Fibroblast of skin of abdomen (primary cell): ENCODE results near the gene ENAH.
"Not testable (repeated sequence)": the region's sequence is repeated elsewhere in the genome, so short reads cannot be mapped to it uniquely, and the experiment has no call there.

Experiments
- DNase-seq: peaks from one replicate; pipeline ENCODE4 v3.0.0-alpha.2; 2013

ENAH gene

DNA sequence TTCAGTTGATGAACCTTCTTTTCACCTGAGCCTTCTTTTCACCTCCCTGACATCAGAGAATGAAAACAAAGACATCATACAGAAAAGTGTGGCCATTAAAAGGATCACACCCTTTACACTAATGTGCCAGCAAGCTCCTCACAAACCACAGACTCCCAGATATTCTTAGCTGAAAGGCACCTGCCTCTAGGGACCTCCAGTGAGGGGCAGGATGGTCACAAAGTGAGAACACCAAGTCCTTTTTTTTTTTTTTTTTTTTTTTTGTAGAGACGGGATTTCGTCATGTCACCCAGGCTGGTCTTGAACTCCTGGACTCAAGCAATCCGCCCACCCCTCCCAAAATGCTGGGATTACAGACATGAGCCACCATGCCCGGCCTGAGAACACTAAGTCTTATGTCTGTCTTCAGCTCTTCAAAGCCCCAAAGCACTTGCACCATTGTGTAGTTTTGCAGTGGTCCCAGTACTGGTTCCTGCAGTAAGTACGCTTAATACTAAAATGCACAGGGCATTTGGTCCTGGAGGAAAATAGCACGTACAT is 166.9 kb downstream of the ENAH start:
- no peak for DNase-seq

DNA sequence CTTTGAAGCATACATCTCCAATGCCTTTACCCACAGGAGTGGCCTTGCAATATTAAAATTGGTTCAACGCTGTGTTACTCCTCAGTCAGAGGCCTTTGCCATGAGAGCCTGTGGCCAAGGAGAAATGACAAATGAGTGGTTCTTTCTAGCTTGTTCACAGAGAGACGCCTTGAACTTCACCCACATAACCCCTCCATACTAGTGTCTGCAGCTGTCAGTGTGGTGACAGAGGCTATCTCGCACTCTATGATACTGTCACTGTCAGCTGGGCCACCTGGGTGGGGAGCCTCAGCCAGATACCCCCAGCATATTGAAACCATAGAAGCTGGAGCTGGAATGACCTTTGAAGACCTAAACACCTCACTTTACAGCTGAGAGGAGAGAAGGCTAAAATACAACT is 167.7 kb downstream of the ENAH start:
- no peak for DNase-seq

DNA sequence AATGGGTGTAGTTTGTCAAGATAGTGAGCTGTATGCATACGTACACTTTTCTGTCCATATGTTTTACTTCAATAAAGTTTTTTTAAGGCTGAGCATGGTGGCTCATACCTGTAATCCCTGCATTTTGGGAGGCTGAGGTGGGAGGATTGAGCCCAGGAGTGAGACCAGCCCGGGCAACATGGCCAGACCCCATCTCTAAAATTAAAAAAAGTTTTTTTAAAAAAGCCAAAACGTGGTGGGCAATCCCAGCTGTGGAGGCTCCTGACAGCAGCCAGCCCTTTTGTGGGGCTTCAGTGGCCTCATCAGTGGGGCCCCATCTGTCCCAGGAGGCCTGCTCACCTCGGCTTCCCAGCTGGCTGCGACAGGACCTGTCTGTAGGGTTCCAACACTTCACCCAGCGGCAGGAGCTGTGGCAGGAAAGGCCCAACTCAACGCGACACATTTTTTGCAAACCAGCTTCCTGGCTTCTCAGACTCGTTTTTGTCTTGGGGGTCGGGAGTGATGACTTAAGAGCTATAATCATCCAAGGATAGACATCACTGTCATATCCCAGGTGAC is 168.2 kb downstream of the ENAH start:
- DNase-seq = no peak

DNA sequence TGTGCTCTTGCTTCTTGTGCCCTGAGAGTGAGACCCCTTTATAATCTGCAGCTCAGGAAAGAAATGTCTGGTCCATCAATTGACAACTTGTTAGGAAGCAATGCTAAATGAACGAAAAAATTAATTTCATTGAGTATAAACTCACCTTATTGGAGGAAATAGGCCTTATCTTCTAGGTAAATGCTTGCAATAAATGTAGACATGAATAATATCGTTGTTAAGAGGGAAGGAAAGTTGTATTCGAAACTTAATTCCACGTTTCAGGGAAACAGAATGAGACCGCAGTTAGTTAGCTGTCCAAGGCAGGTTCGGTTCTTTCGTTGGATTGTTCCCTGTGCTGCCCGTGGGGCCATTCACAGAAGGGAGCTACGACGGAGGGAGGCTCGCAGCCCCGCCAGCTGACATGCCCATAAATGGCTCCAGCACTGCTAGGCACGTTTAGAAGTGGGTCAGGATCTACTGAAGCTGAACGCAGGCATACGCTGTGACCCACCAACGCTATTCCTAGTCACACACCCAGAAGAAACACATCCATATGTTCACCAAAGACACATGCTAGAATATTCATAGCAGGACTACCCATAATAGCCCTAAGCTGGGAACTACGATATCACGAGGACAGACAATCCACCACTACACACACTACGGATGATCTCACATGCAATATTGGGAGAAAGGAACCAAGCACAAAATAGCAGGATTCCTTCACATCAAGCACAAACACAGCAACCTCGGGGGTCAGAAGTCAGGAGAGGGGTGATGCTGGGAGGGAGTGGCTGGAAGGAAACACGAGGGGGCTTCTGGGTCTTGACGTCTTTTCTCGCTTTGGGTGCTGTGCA is 168.9 kb downstream of the ENAH start:
- DNase-seq = no peak

DNA sequence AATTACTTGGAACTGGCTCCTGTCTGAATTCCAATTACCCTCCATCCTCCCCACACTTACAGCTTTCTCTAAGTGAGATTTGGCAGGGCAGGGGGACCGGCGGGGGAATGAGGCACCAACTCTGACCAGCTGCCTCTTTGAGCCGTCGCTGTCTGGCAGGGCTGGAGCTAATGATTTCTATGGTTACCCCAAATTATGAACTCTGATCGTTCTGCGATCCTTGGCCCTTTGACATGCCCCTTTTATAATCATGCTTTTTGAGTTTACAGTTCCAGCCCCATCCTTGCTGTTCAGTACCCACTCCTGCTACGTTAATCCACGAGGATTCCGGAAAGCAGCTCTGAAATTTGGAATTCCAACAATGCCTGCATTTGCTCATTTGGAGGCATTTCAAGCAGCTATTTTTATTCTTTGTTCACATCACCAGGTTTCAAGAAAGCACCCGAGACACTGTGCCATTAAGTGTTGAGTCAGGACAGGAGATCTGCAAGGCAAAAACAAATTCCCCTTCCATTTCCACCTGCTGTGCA is 170.4 kb downstream of the ENAH start:
- DNase-seq = peak; percentile 63

DNA sequence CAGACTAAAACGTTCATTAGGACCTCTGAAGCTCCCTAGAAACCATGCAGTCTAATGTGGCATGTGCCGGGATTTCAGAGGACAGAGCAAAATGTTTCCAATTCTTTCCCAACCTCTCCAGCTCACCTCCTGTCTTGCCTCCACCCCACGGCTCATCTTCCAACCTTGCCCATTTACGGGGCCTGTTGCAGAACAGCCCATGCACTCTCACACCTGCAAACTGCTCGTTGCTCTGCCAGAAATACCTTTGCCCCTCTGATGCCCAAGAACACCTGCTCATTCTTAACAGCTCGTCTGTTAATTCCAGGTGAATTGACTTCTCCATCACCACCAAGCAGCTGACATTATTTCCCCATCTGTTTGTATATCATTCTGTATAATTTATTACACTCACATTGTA is 171.2 kb downstream of the ENAH start:
- no peak for DNase-seq

DNA sequence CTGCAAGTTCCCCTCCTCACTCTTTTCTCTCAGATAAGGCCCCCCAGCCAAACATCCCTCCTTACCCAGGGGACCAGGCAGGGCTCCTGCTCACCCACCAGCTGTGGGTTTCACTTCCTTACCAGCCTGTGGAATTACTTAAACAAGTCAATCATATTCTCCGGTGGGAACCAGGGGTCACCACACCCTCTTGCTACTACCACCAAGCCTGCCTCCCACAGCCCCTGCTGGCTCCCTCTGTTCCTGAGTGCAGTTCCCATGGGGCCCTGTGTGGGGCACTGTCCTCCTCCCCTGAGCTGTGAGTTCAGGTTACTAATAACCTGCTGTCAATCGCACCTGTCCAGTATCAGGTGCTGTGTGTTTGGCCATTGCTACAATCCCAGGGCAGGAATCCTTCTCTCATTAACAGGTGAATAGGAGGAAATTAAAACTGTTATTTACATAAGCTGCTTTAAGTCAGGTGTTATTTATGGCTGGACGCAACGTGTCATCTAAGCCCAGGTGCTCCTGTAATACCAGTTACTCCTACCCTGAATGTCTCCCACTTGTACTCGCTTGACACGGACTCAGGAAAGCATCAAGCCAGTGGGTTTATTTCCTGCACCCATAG is 172.0 kb downstream of the ENAH start:
- DNase-seq = no peak

DNA sequence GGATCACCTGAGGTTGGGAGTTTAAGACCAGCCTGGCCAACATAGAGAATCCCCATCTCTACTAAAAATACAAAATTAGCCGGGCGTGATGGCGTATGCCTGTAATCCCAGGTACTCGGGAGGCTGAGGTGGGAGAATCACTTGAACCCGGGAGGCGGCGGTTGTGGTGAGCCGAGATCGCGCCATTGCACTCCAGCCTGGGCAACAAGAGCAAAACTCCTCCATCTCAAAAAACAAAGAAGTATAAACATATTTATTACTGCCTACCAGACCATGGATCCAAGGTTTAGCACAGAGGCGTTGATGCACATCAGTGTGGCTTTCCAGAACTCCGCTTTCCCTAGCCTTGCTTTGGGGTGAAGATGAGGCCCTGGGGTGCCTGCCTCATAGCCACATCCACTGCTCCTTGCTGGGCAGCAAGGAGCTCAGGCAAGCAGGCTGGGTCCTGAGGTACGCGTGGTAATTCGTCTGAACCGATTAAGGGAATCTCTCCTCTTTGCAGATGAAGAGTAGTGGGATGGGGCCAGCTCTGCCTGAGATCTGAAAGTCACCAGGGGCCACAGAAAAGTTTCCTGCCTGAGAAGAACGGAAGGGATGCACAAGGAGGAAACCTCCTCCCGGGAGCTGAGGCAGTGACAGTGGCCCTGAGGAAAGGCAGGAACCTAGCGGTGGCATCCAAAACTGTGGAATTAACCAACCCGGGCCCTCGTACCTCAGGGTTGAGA is 172.8 kb downstream of the ENAH start:
- DNase-seq = no peak

DNA sequence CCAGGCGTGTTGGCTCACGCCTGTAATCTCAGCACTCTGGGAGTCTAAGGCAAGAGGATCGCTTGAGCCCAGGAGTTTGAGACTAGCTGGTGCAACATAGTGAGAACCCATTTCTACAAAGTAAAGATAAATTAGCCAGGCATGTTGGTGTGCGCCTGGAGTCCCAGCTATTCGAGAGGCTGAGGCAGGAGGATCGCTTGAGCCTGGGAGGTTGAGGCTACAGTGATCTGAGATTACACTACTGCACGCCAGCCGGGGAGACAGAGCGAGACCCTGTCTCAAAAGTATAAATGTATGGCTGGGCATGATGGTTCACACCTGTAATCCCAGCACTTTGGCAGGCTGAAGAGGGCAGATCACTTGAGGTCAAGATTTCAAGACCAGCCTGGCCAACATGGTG is 173.6 kb downstream of the ENAH start:
- no peak for DNase-seq

DNA sequence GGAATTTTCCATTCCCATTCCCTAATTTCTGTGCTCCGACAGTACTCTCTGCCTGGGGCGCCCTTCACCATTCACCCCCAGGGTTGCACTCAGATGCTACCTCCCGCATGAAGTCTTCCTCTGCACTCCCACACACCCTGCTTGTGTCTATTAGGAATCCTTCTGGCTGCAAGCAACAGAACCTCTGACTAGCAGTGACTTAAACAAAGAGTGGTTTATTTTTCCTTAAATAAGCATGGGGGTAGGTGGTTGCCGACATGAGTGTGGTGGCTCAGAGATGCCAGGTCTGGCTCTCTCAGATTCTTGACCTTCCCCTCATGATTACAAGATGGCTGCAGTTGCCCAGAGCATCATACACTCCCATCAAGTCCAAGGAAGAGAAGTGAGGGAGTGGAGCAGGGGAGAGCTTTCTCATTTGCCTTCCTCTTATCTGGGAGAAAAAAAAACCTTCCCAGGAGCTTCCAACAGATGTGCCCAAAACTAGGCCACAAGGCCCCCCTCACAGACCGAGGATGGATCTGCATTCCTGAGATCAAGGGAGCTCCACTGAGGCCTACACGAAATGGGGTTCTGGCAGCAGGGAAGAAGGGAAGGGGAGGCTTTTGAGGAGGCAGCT is 175.5 kb downstream of the ENAH start:
- no peak for DNase-seq

DNA sequence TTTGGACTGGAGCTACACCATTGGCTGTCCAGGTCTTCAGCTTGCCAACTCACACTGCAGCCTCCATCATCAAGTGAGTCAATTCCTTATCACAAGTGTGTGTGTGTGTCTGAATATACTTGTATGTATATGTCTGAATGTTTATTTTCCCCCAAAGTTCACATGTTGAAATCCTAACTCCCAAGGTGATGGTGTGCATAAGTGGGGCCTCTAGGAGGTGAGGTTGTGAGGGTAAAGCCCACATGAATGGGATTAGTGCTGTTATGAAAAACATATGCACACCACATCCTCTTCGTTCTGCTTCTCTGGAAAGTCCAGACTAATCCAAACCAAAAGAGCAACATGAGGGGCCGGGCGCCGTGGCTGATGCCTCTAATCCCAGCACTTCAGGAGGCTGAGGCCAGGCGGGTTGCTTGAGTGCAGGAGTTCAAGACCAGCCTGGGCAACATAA is 176.4 kb downstream of the ENAH start:
- DNase-seq = peak; percentile 50

DNA sequence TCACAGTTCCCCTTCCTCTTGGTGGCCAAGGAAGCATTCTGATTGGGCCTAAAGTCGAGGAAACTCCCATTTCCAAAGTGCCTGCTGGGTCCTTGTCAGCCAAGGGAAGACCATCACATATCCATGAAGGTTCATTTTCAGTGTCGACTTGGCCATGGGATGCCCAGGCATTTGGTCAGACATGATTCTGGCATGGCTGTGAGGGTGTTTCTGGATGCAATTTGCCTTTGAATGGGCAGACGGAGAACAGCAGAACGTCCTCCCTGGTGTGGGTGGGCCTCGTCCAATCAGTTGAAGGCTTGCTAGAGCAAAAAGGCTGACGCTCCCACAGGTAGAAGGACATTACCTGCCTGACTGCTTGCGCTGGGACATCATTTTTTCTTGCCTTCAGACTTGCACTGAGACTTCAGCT is 176.8 kb downstream of the ENAH start:
- DNase-seq = no peak

DNA sequence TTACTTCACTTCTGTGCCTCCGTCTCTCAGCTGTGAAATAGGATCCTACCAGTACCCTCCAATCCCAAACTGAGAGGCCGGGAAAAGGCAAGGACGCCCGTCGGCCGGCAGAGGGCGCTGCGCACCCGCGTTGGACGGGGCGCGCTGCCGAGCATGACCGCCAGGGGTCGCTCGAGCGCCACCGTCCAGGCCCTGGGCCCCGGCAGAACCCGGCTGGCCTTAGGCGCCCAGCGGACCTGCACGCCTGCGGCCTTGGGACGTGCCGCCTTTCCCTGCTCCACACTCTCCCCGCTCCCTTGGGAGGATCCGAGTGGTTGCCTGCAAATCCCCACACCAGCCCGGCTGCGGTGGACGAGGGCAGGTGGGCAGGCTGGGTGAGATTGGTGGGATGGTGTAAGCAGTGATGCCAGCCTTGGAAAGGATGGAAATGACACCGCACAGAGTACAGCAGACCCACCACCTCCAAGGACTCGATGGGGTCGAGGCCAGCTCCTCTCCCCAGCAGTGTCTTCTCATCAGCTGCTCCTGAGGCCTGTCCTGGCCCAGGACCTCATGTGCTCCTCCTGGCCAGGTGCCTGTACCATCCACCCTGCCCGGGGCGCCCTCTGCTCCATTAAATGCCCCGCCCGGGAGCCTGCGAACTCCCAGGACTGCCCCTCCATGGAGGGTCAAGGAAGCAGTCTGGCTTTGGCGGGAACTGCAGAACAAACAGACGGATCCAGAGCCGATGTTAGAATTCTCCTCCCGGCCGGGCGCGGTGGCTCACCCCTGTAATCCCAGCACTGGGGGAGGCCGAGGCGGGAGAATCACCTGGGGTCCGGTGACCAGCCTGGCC is 177.7 kb downstream of the ENAH start:
- peak; percentile 49 for DNase-seq

DNA sequence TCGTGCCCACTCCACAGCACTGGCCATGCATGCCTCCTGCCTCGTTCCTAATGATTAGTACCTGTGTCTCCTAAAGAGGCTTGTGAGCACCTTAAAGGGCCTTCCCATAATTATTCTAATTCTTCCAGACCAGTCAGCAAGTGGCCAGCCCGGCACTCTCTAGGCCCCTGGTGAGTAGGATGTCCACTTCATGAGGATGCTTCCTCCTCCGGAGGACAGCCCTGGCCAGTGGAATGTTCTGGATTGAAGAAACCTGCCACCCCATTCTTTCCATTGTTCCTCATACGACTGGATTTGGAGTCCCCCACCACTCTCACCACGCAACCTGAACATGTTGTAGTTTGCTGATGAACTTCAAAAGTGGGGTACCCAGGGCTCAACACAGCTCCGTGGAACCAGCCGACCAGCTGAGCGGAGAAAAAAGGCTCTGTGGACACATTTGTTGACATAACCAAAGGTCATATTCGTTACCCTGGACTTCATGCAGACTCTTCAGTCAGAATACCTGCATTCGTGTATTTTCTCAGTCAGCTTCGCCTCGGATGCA is 178.4 kb downstream of the ENAH start:
- DNase-seq = no peak

DNA sequence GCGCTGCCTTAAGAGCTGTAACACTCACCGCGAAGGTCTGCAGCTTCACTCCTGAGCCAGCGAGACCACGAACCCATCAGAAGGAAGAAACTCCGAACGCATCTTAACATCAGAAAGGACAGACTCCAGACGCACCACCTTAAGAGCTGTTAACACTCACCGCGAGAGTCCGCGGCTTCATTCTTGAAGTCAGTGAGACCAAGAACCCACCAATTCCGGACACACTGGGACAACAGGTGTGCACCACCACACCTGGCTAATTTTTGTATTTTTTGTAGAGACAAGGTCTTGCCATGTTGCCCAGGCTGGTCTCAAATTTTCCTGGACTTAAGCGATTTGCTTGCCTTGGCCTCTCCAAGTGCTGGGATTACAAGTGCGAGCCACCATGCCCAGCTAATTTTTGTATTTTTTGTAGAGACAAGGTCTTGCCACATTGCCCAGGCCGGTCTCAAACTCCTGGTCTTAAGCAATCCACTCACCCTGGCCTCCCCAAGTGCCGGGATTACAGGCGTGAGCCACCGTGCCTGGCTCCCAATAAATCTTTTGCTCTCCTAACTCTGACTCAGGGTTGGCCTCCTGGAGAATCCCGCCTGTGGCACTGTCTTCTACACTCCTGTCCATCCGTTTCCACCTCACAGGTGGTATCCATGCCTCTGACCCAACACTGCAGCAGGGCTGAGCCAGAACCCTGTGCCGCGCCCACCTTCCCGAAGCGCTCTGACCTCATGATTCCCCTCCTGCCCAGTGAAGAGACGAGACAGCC is 179.1 kb downstream of the ENAH start:
- not testable (repeated sequence) for DNase-seq

DNA sequence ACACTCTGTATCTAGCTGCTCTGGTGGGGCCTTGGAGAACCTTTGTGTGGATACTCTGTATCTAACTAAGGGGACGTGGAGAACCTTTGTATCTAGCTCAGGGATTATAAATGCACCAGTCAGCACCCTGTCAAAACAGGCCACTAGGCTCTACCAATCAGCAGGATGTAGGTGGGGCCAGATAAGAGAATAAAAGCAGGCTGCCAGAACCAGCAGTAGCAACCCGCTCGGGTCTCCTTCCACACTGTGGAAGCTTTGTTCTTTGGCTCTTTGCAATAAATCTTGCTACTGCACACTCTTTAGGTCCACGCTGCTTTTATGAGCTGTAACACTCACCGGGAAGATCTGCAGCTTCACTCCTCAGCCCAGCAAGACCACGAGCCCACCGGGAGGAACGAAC is 179.7 kb downstream of the ENAH start:
- not testable (repeated sequence) for DNase-seq

DNA sequence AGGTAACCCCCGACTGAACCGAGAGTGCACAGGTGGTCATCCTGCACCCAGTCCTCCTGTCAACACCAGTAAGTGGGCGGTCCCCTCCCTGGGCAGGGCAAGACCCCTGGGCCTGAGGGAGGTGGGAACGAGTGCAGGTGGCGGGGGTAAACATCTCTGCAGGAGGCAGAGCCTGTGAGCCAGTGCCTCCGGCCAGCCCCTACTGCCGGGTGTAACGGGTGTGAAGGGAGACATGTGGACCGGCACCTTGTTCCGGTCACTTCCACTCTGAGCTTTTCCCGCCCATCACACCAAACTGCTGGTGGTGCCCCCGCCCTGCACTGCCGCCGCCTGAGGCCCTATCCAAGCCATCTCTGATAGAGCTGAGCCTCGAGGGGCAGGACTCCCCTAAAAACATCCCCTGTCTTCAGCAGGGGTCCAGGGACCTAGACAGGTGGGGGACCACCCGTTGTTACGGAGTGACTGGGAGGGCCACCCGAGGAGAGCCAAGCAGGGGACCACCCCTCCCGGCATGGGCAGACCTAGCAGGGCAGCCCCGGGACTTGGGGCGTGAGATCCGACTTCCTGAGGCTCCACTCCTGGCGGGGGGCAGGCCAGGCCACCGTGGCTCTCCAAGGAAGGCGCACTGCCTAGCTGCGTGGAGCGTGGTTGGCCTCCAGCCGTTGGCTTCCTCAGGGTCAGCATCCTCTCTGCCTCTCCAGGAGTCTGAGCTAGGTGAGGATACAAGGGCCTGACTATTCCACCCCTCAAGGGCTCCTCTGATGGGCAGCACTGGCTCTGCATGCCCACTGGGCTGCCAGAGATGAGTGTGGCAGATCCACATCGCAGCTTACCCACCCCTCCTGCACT is 181.2 kb downstream of the ENAH start:
- DNase-seq = no peak

DNA sequence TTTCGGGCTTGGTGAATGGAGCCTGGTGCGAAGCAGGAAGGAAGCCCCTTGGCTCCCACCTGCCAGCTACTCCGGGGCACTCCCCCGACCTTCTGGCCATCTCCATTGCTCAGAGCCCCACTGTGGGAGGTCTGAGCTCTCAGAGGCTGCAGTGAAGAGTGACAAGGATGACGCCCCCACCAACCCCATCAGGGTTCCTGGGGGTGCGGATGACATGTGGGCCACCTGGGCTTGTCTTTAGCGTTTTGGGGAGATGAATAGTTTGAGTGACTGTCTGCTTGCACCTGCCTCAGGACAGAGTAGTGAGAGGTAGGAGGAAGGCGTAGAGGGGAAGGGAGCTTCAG is 181.8 kb downstream of the ENAH start:
- DNase-seq = no peak
